IMR-90 (cell line): Measurements from ENCODE around the gene GNAT2. TPM values are rescaled to one million over a fixed set of nuclear protein-coding genes. Genes with fewer than 3 reads are reported as not detected.

ENCODE experiments used
- ATAC-seq: fragments of 200-7000 bp; cut with Tn5 transposase; 2 replicates; pipeline ENCODE4 v1.9.1; 2020; ENCODE audit warnings: low read depth, mild to moderate bottlenecking, moderate library complexity
- BruUV-seq: library from RNA; stranded (reverse); fragments of 400-500 nt; replicated peaks from 2 replicates; lab custom pipeline; 2021; lab: Mats Ljungman, UMichigan
- CTCF ChIA-PET: fragments of 300-600 bp; formaldehyde crosslinking; extraction: SDS; loops from one replicate; lab custom pipeline; 2021; ENCODE audit warnings: antibody characterized with exemption; lab: Yijun Ruan, JAX
- POLR2A ChIA-PET: fragments of 300-600 bp; sonication (Branson Sonifier 250); formaldehyde crosslinking; loops from one replicate; lab custom pipeline; 2022; ENCODE audit warnings: antibody characterized with exemption; ENCODE audit not compliant: unreplicated experiment; lab: Charles Lee
- DNase-seq: peaks from one replicate; pipeline ENCODE4 v3.0.0; 2013
- H2AFZ ChIP-seq: replicated peaks from 2 replicates; pipeline ENCODE3; 2013; ENCODE audit warnings: low read length, mild to moderate bottlenecking; ENCODE audit not compliant: poor library complexity
- H2AK5ac ChIP-seq: 2 replicates; pipeline ENCODE4 v1.6.1; 2013; ENCODE audit warnings: low read depth, low read length, inconsistent platforms
- H2AK9ac ChIP-seq: replicated peaks from 2 replicates; pipeline ENCODE3; 2013; ENCODE audit warnings: mild to moderate bottlenecking, low read depth, low read length, moderate library complexity; ENCODE audit not compliant: poor library complexity
- H2BK120ac ChIP-seq: 2 replicates; pipeline ENCODE4 v1.6.1; 2013; ENCODE audit warnings: low read depth, low read length, inconsistent platforms
- H2BK15ac ChIP-seq: 3 replicates; pipeline ENCODE4 v1.6.1; 2013; ENCODE audit warnings: low read depth, low read length, inconsistent platforms
- H2BK20ac ChIP-seq: 2 replicates; pipeline ENCODE4 v1.6.1; 2013; ENCODE audit warnings: low read depth, mild to moderate bottlenecking, inconsistent platforms, low read length, moderate library complexity
- H2BK5ac ChIP-seq: 2 replicates; pipeline ENCODE4 v1.6.1; 2013; ENCODE audit warnings: mild to moderate bottlenecking, low read depth, low read length, inconsistent platforms; ENCODE audit not compliant: poor library complexity, severe bottlenecking
- H3K14ac ChIP-seq: replicated peaks from 2 replicates; pipeline ENCODE4 v1.6.1; 2013; ENCODE audit warnings: low read depth, low read length, inconsistent platforms
- H3K18ac ChIP-seq: 2 replicates; pipeline ENCODE4 v1.6.1; 2013; ENCODE audit warnings: low read depth, low read length, control low read depth
- H3K23ac ChIP-seq: 2 replicates; pipeline ENCODE4 v1.6.1; 2013; ENCODE audit warnings: low read depth, low read length, inconsistent platforms
- H3K27ac ChIP-seq: 2 replicates; pipeline ENCODE4 v1.5.1; 2013; ENCODE audit warnings: mild to moderate bottlenecking, control low read depth, low read length; ENCODE audit not compliant: insufficient read depth
- H3K27me3 ChIP-seq: 2 replicates; pipeline ENCODE4 v1.6.1; 2013; ENCODE audit warnings: low read length; ENCODE audit not compliant: control insufficient read depth, insufficient read depth
- H3K36me3 ChIP-seq: 2 replicates; pipeline ENCODE4 v1.6.1; 2013; ENCODE audit warnings: low read length, mixed read lengths; ENCODE audit not compliant: control insufficient read depth, insufficient read depth
- H3K4ac ChIP-seq: 2 replicates; pipeline ENCODE4 v1.6.1; 2013; ENCODE audit warnings: low read depth, low read length, inconsistent platforms
- H3K4me1 ChIP-seq: 2 replicates; pipeline ENCODE4 v1.6.1; 2013; ENCODE audit warnings: low read length, mixed read lengths; ENCODE audit not compliant: control insufficient read depth, insufficient read depth
- H3K4me2 ChIP-seq: 2 replicates; pipeline ENCODE4 v1.6.1; 2013; ENCODE audit warnings: low read depth, mild to moderate bottlenecking, control low read depth, low read length, moderate library complexity
- H3K4me3 ChIP-seq: 2 replicates; pipeline ENCODE4 v1.5.1; 2013; ENCODE audit warnings: low read depth, mild to moderate bottlenecking, control low read depth, low read length, moderate library complexity; ENCODE audit not compliant: insufficient read depth
- H3K56ac ChIP-seq: 2 replicates; pipeline ENCODE4 v1.6.1; 2013; ENCODE audit warnings: low read length, inconsistent platforms; ENCODE audit not compliant: insufficient read depth; ENCODE audit errors: extremely low read depth
- H3K79me1 ChIP-seq, 2 experiments: 2 replicates each; pipeline ENCODE4 v1.6.1; 2013; ENCODE audit warnings: low read length in 2 of 2, inconsistent platforms in 1 of 2, low read depth in 1 of 2
- H3K9ac ChIP-seq: 2 replicates; pipeline ENCODE4 v1.6.1; 2013; ENCODE audit warnings: low read depth, low read length, control low read depth
- H3K9me1 ChIP-seq: 2 replicates; pipeline ENCODE4 v1.6.1; 2013; ENCODE audit warnings: low read length, inconsistent platforms; ENCODE audit not compliant: insufficient read depth
- H3K9me3 ChIP-seq: 2 replicates; pipeline ENCODE4 v1.6.1; 2013; ENCODE audit warnings: low read length; ENCODE audit not compliant: control insufficient read depth, insufficient read depth
- H4K20me1 ChIP-seq: 2 replicates; pipeline ENCODE4 v1.6.1; 2013; ENCODE audit warnings: low read length, inconsistent platforms; ENCODE audit not compliant: insufficient read depth
- H4K5ac ChIP-seq: 2 replicates; pipeline ENCODE4 v1.6.1; 2013; ENCODE audit warnings: mild to moderate bottlenecking, low read depth, low read length, control low read depth
- H4K8ac ChIP-seq, 2 experiments: 2 replicates each; pipeline ENCODE4 v1.6.1; 2013; ENCODE audit warnings: low read depth in 2 of 2, low read length in 2 of 2, control low read depth in 1 of 2, inconsistent platforms in 1 of 2
- H4K91ac ChIP-seq: 2 replicates; pipeline ENCODE4 v1.6.1; 2013; ENCODE audit warnings: low read depth, low read length, inconsistent platforms; ENCODE audit not compliant: insufficient read depth
- BHLHE40 ChIP-seq: fragments of 150-350 bp; IDR thresholded peaks from 2 replicates; pipeline ENCODE4 v1.6.1; 2016; ENCODE audit warnings: mild to moderate bottlenecking, low read depth, low read length
- CEBPB ChIP-seq: IDR thresholded peaks from 2 replicates; pipeline ENCODE4 v1.6.1; 2012; ENCODE audit warnings: low read depth, low read length, improper control_type of control experiment
- FOS ChIP-seq: fragments of 150-350 bp; IDR thresholded peaks from 2 replicates; pipeline ENCODE4 v1.6.1; 2016; ENCODE audit warnings: low read depth, low read length
- MAFK ChIP-seq: IDR thresholded peaks from 2 replicates; pipeline ENCODE4 v1.6.1; 2012; ENCODE audit warnings: low read depth, low read length, improper control_type of control experiment
- MXI1 ChIP-seq: IDR thresholded peaks from 2 replicates; pipeline ENCODE4 v1.6.1; 2012; ENCODE audit warnings: low read depth, mild to moderate bottlenecking, low read length, moderate library complexity, borderline replicate concordance
- NFE2L2 ChIP-seq: fragments of 150-350 bp; IDR thresholded peaks from 2 replicates; pipeline ENCODE4 v1.6.1; 2016; ENCODE audit warnings: low read depth, mild to moderate bottlenecking, low read length
- POLR2A ChIP-seq: IDR thresholded peaks from 2 replicates; pipeline ENCODE4 v1.6.1; 2012; ENCODE audit warnings: mild to moderate bottlenecking, low read depth, low read length
- RAD21 ChIP-seq: IDR thresholded peaks from 2 replicates; pipeline ENCODE4 v1.6.1; 2012; ENCODE audit warnings: low read length, improper control_type of control experiment
- RCOR1 ChIP-seq: IDR thresholded peaks from 2 replicates; pipeline ENCODE4 v1.6.1; 2012; ENCODE audit warnings: mild to moderate bottlenecking, low read length, improper control_type of control experiment; ENCODE audit not compliant: insufficient replicate concordance
- RFX5 ChIP-seq: IDR thresholded peaks from 2 replicates; pipeline ENCODE4 v1.8.0; 2012; ENCODE audit warnings: low read depth, mild to moderate bottlenecking, low read length, moderate library complexity
- SMC3 ChIP-seq: fragments of 150-350 bp; IDR thresholded peaks from 2 replicates; pipeline ENCODE4 v1.6.1; 2016; ENCODE audit warnings: low read depth, mild to moderate bottlenecking, antibody characterized with exemption, low read length, moderate library complexity
- WGBS, 2 experiments: methylation state at CpG; one replicate each; pipeline versions ENCODE4 v1.1.5 to v1.1.7; 2013; ENCODE audit warnings: missing lambda C conversion rate in 2 of 2; ENCODE audit not compliant: insufficient read length in 1 of 2; ENCODE audit errors: extremely low coverage in 2 of 2; 5-methylcytosine and 5-hydroxymethylcytosine counted together
- dilution Hi-C: fragments of 300-500 bp; cut with HindIII; formaldehyde crosslinking; loops from one replicate; pipeline ENCODE4 v1.14.3; 2018; ENCODE audit warnings: low sequenced_read_pairs; ENCODE audit not compliant: unreplicated experiment
- in situ Hi-C: fragments of 300-500 bp; cut with MboI; formaldehyde crosslinking; loops from 3 replicates; pipeline ENCODE4 v1.14.3; 2019; ENCODE audit warnings: low sequenced_read_pairs, inconsistent platforms, mixed read lengths
- intact Hi-C: fragments of 100-400 bp; cut with micrococcal nuclease; formaldehyde crosslinking; loops from 2 replicates; pipeline ENCODE4 v1.10.0; 2022
- polyA plus RNA-seq, 3 experiments: library from polyadenylated mRNA; depleted of rRNA; stranded (reverse); fragments of >200 nt; gene quantifications; 2 replicates each; pipeline ENCODE4 v1.2.3, GENCODE V29; 2012; ENCODE audit warnings: low replicate concordance in 1 of 3
- total RNA-seq: library from RNA; depleted of rRNA; stranded (reverse); fragments of >200 nt; gene quantifications from 2 replicates; pipeline ENCODE4 v1.2.3, GENCODE V29; 2012
- TF ChIP-seq, protein P1 (sequence below): conservative IDR thresholded peaks from 2 replicates; pipeline ENCODE4 v1.5.1; 2012; ENCODE audit warnings: mild to moderate bottlenecking, low read depth, low read length, improper control_type of control experiment
- TF ChIP-seq, protein P2 (sequence below): fragments of 150-350 bp; IDR thresholded peaks from 2 replicates; pipeline ENCODE4 v1.6.1; 2017; ENCODE audit warnings: mild to moderate bottlenecking, antibody characterized with exemption, low read length, low read depth
- TF ChIP-seq, protein P3 (sequence below): fragments of 150-350 bp; IDR thresholded peaks from 2 replicates; pipeline ENCODE4 v1.6.1; 2016; ENCODE audit warnings: low read depth, mild to moderate bottlenecking, low read length, moderate library complexity, borderline replicate concordance

GNAT2 gene
- total and polyA plus RNA-seq, 2 of the 4 experiments (the other 2 are of a cell fraction): 0.17 to 0.36 TPM

DNA sequence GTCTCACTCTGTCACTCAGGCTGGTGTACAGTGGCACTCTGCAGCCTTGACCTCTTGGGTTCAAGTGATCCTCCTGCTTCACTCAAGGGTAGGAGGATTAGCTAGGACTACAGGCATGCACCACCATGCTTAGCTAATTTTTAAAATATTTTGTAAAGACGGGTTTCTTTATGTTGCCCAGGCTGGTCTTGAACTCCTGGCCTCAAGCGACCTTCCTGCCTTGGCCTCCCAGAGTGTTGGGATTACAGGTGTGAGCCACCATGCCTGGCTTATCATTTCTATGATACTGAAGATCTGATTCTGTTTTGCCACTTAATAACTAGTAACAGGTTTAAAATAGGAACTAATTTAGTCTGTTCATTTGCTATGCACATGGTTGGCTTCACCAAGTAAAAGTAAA is 37.4 kb downstream of the GNAT2 start:
- Histone ChIP-seq H4K20me1 (peaks cover 9% of the 10 kb centered on the region; the same call in 1 of the 2 replicates), H3K56ac (no peak overlapping the region), H2BK5ac (no peak overlapping the region), H3K23ac (no peak overlapping the region), H4K5ac (no peak overlapping the region), H3K4me2 (no peak overlapping the region), H2AK9ac (no peak overlapping the region), H3K36me3 (peaks cover 20% of the 10 kb centered on the region), H3K18ac (no peak overlapping the region), H3K4me3 (no peak overlapping the region), H2AFZ (no peak overlapping the region), H3K4me1 (peaks cover 8% of the 10 kb centered on the region), H3K14ac (no peak overlapping the region), H2BK120ac (no peak overlapping the region), H4K8ac (no peak overlapping the region), H3K27me3 (no peaks in the 10 kb centered on the region), H3K9ac (no peak overlapping the region), H4K91ac (no peak overlapping the region), H2BK20ac (no peak overlapping the region), H3K79me1 (peaks cover 34 to 56% of the 10 kb centered on the region in 2 experiments), H3K9me1 (peaks cover 8% of the 10 kb centered on the region; the same call in 1 of the 2 replicates), H3K4ac (no peak overlapping the region), H3K27ac (no peak overlapping the region), H2BK15ac (no peak overlapping the region), H2AK5ac (no peak overlapping the region), H3K9me3 (no peaks in the 10 kb centered on the region)
- no TSS peak for BruUV-seq
- POLR2A ChIA-PET: no interaction called here
- dilution Hi-C loops (no loop called here), in situ Hi-C loops (no loop called here), intact Hi-C loops (no loop called here)
- ATAC-seq (no peak), DNase-seq (no peak)
- no CpG with 5 or more reads among the region's 2 CpGs for WGBS, 2 experiments
- TF ChIP-seq, protein P1, sequence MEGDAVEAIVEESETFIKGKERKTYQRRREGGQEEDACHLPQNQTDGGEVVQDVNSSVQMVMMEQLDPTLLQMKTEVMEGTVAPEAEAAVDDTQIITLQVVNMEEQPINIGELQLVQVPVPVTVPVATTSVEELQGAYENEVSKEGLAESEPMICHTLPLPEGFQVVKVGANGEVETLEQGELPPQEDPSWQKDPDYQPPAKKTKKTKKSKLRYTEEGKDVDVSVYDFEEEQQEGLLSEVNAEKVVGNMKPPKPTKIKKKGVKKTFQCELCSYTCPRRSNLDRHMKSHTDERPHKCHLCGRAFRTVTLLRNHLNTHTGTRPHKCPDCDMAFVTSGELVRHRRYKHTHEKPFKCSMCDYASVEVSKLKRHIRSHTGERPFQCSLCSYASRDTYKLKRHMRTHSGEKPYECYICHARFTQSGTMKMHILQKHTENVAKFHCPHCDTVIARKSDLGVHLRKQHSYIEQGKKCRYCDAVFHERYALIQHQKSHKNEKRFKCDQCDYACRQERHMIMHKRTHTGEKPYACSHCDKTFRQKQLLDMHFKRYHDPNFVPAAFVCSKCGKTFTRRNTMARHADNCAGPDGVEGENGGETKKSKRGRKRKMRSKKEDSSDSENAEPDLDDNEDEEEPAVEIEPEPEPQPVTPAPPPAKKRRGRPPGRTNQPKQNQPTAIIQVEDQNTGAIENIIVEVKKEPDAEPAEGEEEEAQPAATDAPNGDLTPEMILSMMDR: no peak
- TF ChIP-seq SMC3 (no peak), BHLHE40 (no peak), RAD21 (no peak), RCOR1 (no peak), NFE2L2 (no peak), FOS (no peak), RFX5 (no peak), MXI1 (no peak), MAFK (no peak), POLR2A (no peak), CEBPB (no peak)
- TF ChIP-seq, protein P2, sequence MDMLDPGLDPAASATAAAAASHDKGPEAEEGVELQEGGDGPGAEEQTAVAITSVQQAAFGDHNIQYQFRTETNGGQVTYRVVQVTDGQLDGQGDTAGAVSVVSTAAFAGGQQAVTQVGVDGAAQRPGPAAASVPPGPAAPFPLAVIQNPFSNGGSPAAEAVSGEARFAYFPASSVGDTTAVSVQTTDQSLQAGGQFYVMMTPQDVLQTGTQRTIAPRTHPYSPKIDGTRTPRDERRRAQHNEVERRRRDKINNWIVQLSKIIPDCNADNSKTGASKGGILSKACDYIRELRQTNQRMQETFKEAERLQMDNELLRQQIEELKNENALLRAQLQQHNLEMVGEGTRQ: no peak
- TF ChIP-seq, protein P3, sequence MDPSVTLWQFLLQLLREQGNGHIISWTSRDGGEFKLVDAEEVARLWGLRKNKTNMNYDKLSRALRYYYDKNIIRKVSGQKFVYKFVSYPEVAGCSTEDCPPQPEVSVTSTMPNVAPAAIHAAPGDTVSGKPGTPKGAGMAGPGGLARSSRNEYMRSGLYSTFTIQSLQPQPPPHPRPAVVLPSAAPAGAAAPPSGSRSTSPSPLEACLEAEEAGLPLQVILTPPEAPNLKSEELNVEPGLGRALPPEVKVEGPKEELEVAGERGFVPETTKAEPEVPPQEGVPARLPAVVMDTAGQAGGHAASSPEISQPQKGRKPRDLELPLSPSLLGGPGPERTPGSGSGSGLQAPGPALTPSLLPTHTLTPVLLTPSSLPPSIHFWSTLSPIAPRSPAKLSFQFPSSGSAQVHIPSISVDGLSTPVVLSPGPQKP: no peak
- CTCF ChIA-PET: no interaction called here
